HepG2 (cell line): ENCODE data around the gene SLC4A7. TPM values are rescaled to one million over a fixed set of nuclear protein-coding genes. Genes with fewer than 3 reads are reported as not detected.

Source experiments
- ATAC-seq: fragments of 200-7000 bp; cut with Tn5 transposase; 3 replicates; pipeline ENCODE4 v1.9.1; 2020; ENCODE audit warnings: mild to moderate bottlenecking, moderate library complexity
- BruUV-seq: library from RNA; stranded (reverse); fragments of 400-500 nt; replicated peaks from 2 replicates; lab custom pipeline; 2021; lab: Mats Ljungman, UMichigan
- CTCF ChIA-PET: fragments of 300-600 bp; formaldehyde crosslinking; extraction: SDS; loops from one replicate; lab custom pipeline; 2021; ENCODE audit warnings: low total read pairs, inconsistent platforms, low intra/inter-chr PET ratio; lab: Yijun Ruan, JAX
- POLR2A ChIA-PET: fragments of 350-600 bp; sonication (Branson Sonifier 250); formaldehyde crosslinking; loops from one replicate; lab custom pipeline; 2020; ENCODE audit warnings: antibody characterized with exemption, inconsistent platforms; lab: Yijun Ruan, JAX
- DNase-seq: peaks from one replicate; pipeline ENCODE4 v3.0.0-alpha.2; 2015; ENCODE audit warnings: low spot score
- FAIRE-seq: peaks from 3 replicates; lab custom pipeline; 2011; peaks lifted over from hg19 to GRCh38; lab: Jason Lieb, UNC
- H2AFZ ChIP-seq: one replicate; pipeline ENCODE4 v1.6.1; 2011; ENCODE audit warnings: low read length, inconsistent platforms
- H3K27ac ChIP-seq: fragments of 300-600 bp; 3 replicates; pipeline ENCODE4 v1.8.0; 2011; ENCODE audit warnings: mixed run types, mild to moderate bottlenecking, mixed read lengths, low read length, inconsistent platforms; ENCODE audit not compliant: insufficient read depth; ENCODE audit errors: extremely low read length
- H3K27me3 ChIP-seq, 2 experiments: fragments of 200-600 bp in 1 of 2; 2 replicates in 1 of 2; 3 replicates in 1 of 2; pipeline versions ENCODE4 v1.6.0 to v1.8.0; 2011; ENCODE audit warnings: low read length in 2 of 2, mild to moderate bottlenecking in 2 of 2, moderate library complexity in 2 of 2, inconsistent platforms in 1 of 2; ENCODE audit not compliant: insufficient read depth in 2 of 2, control insufficient read depth in 1 of 2
- H3K36me3 ChIP-seq, 2 experiments: fragments of 200-600 bp in 1 of 2; replicated peaks in 1 of 2; 2 replicates in 1 of 2; 3 replicates in 1 of 2; pipeline versions ENCODE4 v1.5.1 to v1.8.0; 2011; ENCODE audit warnings: low read length in 2 of 2, inconsistent platforms in 1 of 2; ENCODE audit not compliant: insufficient read depth in 2 of 2, control insufficient read depth in 1 of 2
- H3K4me1 ChIP-seq: 2 replicates; pipeline ENCODE4 v1.5.1; 2012; ENCODE audit warnings: low read length, inconsistent platforms; ENCODE audit not compliant: insufficient read depth
- H3K4me2 ChIP-seq: 2 replicates; pipeline ENCODE4 v1.6.0; 2011; ENCODE audit warnings: low read depth, low read length, inconsistent platforms
- H3K4me3 ChIP-seq, 3 experiments: fragments of 200-600 bp in 1 of 3; sonication (generic), shearing (Covaris generic) in 1 of 3; replicated peaks in 1 of 3; 2 replicates each; pipeline ENCODE4 v1.5.1; 2011 to 2016; ENCODE audit warnings: low read length in 3 of 3, inconsistent platforms in 2 of 3, low read depth in 2 of 3, mild to moderate bottlenecking in 2 of 3, control low read depth in 1 of 3, mixed read lengths in 1 of 3; ENCODE audit not compliant: insufficient read depth in 1 of 3
- H3K79me2 ChIP-seq: one replicate; pipeline ENCODE4 v1.6.1; 2011; ENCODE audit warnings: low read length, inconsistent platforms; ENCODE audit not compliant: insufficient read depth
- H3K9ac ChIP-seq: 2 replicates; pipeline ENCODE4 v1.6.0; 2011; ENCODE audit warnings: mild to moderate bottlenecking, low read depth, low read length, inconsistent platforms; ENCODE audit not compliant: insufficient read depth
- H3K9me3 ChIP-seq: 2 replicates; pipeline ENCODE4 v1.5.1; 2012; ENCODE audit warnings: mild to moderate bottlenecking, low read length
- H4K20me1 ChIP-seq: 2 replicates; pipeline ENCODE4 v1.6.0; 2011; ENCODE audit warnings: inconsistent platforms, mild to moderate bottlenecking, low read length, moderate library complexity; ENCODE audit not compliant: insufficient read depth
- HNF4A ChIP-seq: sonication (generic); formaldehyde crosslinking; IDR thresholded peaks from 2 replicates; pipeline ENCODE4 v1.4.0; 2020; ENCODE audit warnings: missing genetic modification reagents
- IKZF4 ChIP-seq: sonication (generic); formaldehyde crosslinking; IDR thresholded peaks from 2 replicates; pipeline ENCODE4 v1.5.1; 2020; ENCODE audit warnings: borderline replicate concordance, mild to moderate bottlenecking, low read depth, missing genetic modification reagents; ENCODE audit errors: not compliant biosample characterization
- KLF11 ChIP-seq: IDR thresholded peaks from 2 replicates; pipeline ENCODE4 v1.6.1; 2016; ENCODE audit warnings: missing compliant biosample characterization
- NCOA5 ChIP-seq: sonication (generic); formaldehyde crosslinking; IDR thresholded peaks from 2 replicates; pipeline ENCODE4 v1.4.0; 2020; ENCODE audit warnings: missing genetic modification reagents
- PHF8 ChIP-seq: sonication (generic); formaldehyde crosslinking; IDR thresholded peaks from 2 replicates; pipeline ENCODE4 v1.5.0; 2020; ENCODE audit warnings: missing genetic modification reagents
- RELA ChIP-seq: sonication (generic); formaldehyde crosslinking; IDR thresholded peaks from 2 replicates; pipeline ENCODE4 v1.4.0; 2020; ENCODE audit warnings: missing genetic modification reagents
- RXRA ChIP-seq: sonication (generic); formaldehyde crosslinking; IDR thresholded peaks from 2 replicates; pipeline ENCODE4 v1.5.1; 2020; ENCODE audit warnings: missing genetic modification reagents
- SMAD9 ChIP-seq: sonication (generic); formaldehyde crosslinking; IDR thresholded peaks from 2 replicates; pipeline ENCODE4 v1.5.1; 2020; ENCODE audit warnings: mild to moderate bottlenecking, missing genetic modification reagents
- SNRNP70 ChIP-seq: fragments of 200-400 bp; formaldehyde crosslinking; IDR thresholded peaks from 2 replicates; pipeline ENCODE4 v1.6.1; 2017; ENCODE audit warnings: mild to moderate bottlenecking, low read depth, low read length, moderate library complexity
- XBP1 ChIP-seq: sonication (generic); formaldehyde crosslinking; IDR thresholded peaks from 2 replicates; pipeline ENCODE4 v1.5.0; 2020; ENCODE audit warnings: missing genetic modification reagents
- ZNF329 ChIP-seq: sonication (generic); formaldehyde crosslinking; IDR thresholded peaks from 2 replicates; pipeline ENCODE4 v1.9.0; 2021; ENCODE audit warnings: low read depth, mild to moderate bottlenecking, missing genetic modification reagents
- ZNF468 ChIP-seq: sonication (generic); formaldehyde crosslinking; IDR thresholded peaks from 2 replicates; pipeline ENCODE4 v1.8.0; 2022; ENCODE audit warnings: mild to moderate bottlenecking, moderate library complexity, missing genetic modification reagents
- ZNF549 ChIP-seq: sonication (generic); formaldehyde crosslinking; IDR thresholded peaks from 2 replicates; pipeline ENCODE4 v1.5.0; 2020; ENCODE audit warnings: missing genetic modification reagents
- ZNF790 ChIP-seq: sonication (generic); formaldehyde crosslinking; IDR thresholded peaks from 2 replicates; pipeline ENCODE4 v1.8.0; 2022; ENCODE audit warnings: missing genetic modification reagents, mild to moderate bottlenecking, borderline replicate concordance
- WGBS: methylation state at CpG from one replicate; pipeline ENCODE4 v1.1.6; 2017; ENCODE audit warnings: low lambda C conversion rate; 5-methylcytosine and 5-hydroxymethylcytosine counted together
- in situ Hi-C: cut with HindIII; loops from 2 replicates; pipeline ENCODE4 v1.10.0; 2017; ENCODE audit warnings: low pct_unique_long_range_greater_than_20kb; ENCODE audit not compliant: extremely low pct_ligation_motif_present
- intact Hi-C: fragments of 100-400 bp; cut with micrococcal nuclease; formaldehyde crosslinking; loops from one replicate; pipeline ENCODE4 v1.10.0; 2022; ENCODE audit not compliant: unreplicated experiment
- polyA plus RNA-seq, 8 experiments: library from polyadenylated mRNA; depleted of rRNA in 3 of 8; stranded (reverse) in 7 of 8; unstranded in 1 of 8; fragments of >200 nt; fragmentation: Illumina TruSeq in 4 of 8; extraction: Trizol in 4 of 8; gene quantifications; 2 replicates each; pipeline versions ENCODE4 v1.2.1 to v1.2.3, GENCODE V29; 2011 to 2016; ENCODE audit warnings: low read depth in 4 of 8, missing spikeins in 1 of 8, mixed read lengths in 1 of 8; ENCODE audit not compliant: insufficient read depth in 1 of 8
- total RNA-seq, 5 experiments: library from RNA; depleted of rRNA; stranded (reverse); fragments of >200 nt; fragmentation: Illumina TruSeq; extraction: Trizol; gene quantifications; 2 replicates each; pipeline ENCODE4 v1.2.3, GENCODE V29; 2016; ENCODE audit warnings: low read depth in 1 of 5
- TF ChIP-seq, protein P1 (sequence below): sonication (generic); formaldehyde crosslinking; IDR thresholded peaks from 2 replicates; pipeline ENCODE4 v1.4.0; 2020; ENCODE audit warnings: missing genetic modification reagents
- TF ChIP-seq, protein P2 (sequence below): sonication (generic); formaldehyde crosslinking; IDR thresholded peaks from 2 replicates; pipeline ENCODE4 v1.4.0; 2020; ENCODE audit warnings: missing genetic modification reagents

Gene SLC4A7
- total and polyA plus RNA-seq, 2 of the 13 experiments (the other 11 are each of a cell fraction or from before 2014, with no cell fraction given), result 16.4 to 43.8 TPM

GRCh38 chr3:27385504-27385903, 98.7 kb downstream of the SLC4A7 start:
- BruUV-seq, result no TSS peak
- Histone ChIP-seq H3K27ac (no peak overlapping the region), H3K79me2 (no peaks in the 10 kb centered on the region), H3K36me3 (peaks cover 2 to 51% of the 10 kb centered on the region in 2 experiments; a peak in 4 of 5 replicates), H3K4me2 (no peak overlapping the region), H3K27me3 (no peaks in the 10 kb centered on the region), H3K4me1 (no peaks in the 10 kb centered on the region), H3K4me3 (no peak overlapping the region), H4K20me1 (no peaks in the 10 kb centered on the region), H3K9me3 (no peaks in the 10 kb centered on the region), H3K9ac (no peak overlapping the region), H2AFZ (no peak overlapping the region)
- POLR2A ChIA-PET, result no interaction called here
- ATAC-seq, result no peak
- no peak for DNase-seq
- intact Hi-C loops, result no loop called here
- CTCF ChIA-PET, result no interaction called here
- FAIRE-seq, result no peak
- in situ Hi-C loops, result no loop called here
- no peak for TF ChIP-seq KLF11 (CRISPR knock-in tag)
- TF ChIP-seq HNF4A (CRISPR knock-in tag), result no peak
- TF ChIP-seq PHF8 (CRISPR knock-in tag), result no peak
- TF ChIP-seq ZNF549 (CRISPR knock-in tag), result no peak
- no peak for TF ChIP-seq ZNF468 (CRISPR knock-in tag)
- TF ChIP-seq SNRNP70, result no peak
- TF ChIP-seq NCOA5 (CRISPR knock-in tag), result no peak
- TF ChIP-seq ZNF790 (CRISPR knock-in tag), result no peak
- no peak for TF ChIP-seq RXRA (CRISPR knock-in tag)
- no peak for TF ChIP-seq IKZF4 (CRISPR knock-in tag)
- no peak for TF ChIP-seq SMAD9 (CRISPR knock-in tag)

DNA sequence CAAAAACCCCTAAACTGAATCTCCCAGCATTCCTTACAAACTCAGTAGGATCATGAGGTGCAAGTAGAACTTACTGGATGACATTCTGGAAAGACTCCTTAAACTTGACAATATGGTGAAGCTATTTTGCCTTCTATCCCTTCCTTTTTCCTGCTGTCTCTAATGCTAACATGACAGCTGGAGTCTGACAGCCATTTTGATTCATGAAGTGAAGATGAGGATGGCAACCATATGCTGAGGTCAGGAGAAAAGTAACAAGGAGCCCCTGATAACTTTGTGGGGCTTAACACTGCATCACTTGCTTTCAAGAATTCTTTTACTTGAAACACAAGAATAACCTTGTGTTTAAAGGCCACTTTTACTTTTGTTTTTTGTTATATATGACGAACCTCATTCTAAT, 100.0 kb downstream of the SLC4A7 start:
- ATAC-seq (no peak), FAIRE-seq (no peak), DNase-seq (no peak)
- Histone ChIP-seq H3K4me3 (no peak overlapping the region), H3K9ac (no peak overlapping the region), H3K9me3 (no peaks in the 10 kb centered on the region), H3K36me3 (peaks cover 2 to 50% of the 10 kb centered on the region in 2 experiments; a peak in 4 of 5 replicates), H2AFZ (no peak overlapping the region), H4K20me1 (no peaks in the 10 kb centered on the region), H3K4me2 (no peak overlapping the region), H3K79me2 (no peaks in the 10 kb centered on the region), H3K27me3 (no peaks in the 10 kb centered on the region), H3K4me1 (no peaks in the 10 kb centered on the region), H3K27ac (no peak overlapping the region)
- intact Hi-C loops, result no loop called here
- no TSS peak for BruUV-seq
- in situ Hi-C loops, result no loop called here
- POLR2A ChIA-PET, result no interaction called here
- whole genome bisulfite sequencing, result 100% methylated on average over 1 of the region's 1 CpG
- CTCF ChIA-PET, result no interaction called here
- no peak for TF ChIP-seq RELA
- no peak for TF ChIP-seq ZNF329
- TF ChIP-seq, protein P1, sequence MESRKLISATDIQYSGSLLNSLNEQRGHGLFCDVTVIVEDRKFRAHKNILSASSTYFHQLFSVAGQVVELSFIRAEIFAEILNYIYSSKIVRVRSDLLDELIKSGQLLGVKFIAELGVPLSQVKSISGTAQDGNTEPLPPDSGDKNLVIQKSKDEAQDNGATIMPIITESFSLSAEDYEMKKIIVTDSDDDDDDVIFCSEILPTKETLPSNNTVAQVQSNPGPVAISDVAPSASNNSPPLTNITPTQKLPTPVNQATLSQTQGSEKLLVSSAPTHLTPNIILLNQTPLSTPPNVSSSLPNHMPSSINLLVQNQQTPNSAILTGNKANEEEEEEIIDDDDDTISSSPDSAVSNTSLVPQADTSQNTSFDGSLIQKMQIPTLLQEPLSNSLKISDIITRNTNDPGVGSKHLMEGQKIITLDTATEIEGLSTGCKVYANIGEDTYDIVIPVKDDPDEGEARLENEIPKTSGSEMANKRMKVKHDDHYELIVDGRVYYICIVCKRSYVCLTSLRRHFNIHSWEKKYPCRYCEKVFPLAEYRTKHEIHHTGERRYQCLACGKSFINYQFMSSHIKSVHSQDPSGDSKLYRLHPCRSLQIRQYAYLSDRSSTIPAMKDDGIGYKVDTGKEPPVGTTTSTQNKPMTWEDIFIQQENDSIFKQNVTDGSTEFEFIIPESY (CRISPR knock-in tag), result no peak
- TF ChIP-seq, protein P2, sequence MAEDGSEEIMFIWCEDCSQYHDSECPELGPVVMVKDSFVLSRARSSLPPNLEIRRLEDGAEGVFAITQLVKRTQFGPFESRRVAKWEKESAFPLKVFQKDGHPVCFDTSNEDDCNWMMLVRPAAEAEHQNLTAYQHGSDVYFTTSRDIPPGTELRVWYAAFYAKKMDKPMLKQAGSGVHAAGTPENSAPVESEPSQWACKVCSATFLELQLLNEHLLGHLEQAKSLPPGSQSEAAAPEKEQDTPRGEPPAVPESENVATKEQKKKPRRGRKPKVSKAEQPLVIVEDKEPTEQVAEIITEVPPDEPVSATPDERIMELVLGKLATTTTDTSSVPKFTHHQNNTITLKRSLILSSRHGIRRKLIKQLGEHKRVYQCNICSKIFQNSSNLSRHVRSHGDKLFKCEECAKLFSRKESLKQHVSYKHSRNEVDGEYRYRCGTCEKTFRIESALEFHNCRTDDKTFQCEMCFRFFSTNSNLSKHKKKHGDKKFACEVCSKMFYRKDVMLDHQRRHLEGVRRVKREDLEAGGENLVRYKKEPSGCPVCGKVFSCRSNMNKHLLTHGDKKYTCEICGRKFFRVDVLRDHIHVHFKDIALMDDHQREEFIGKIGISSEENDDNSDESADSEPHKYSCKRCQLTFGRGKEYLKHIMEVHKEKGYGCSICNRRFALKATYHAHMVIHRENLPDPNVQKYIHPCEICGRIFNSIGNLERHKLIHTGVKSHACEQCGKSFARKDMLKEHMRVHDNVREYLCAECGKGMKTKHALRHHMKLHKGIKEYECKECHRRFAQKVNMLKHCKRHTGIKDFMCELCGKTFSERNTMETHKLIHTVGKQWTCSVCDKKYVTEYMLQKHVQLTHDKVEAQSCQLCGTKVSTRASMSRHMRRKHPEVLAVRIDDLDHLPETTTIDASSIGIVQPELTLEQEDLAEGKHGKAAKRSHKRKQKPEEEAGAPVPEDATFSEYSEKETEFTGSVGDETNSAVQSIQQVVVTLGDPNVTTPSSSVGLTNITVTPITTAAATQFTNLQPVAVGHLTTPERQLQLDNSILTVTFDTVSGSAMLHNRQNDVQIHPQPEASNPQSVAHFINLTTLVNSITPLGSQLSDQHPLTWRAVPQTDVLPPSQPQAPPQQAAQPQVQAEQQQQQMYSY (CRISPR knock-in tag), result no peak
- no peak for TF ChIP-seq XBP1 (CRISPR knock-in tag)
